SK-N-SH treated with all-trans-retinoic acid at 6 μM for 48 hours (cell line): ENCODE measurements around the gene OLIG3.

Experiments used
- ATAC-seq: fragments of 200-7000 bp; cut with Tn5 transposase; 3 replicates; pipeline ENCODE4 v1.9.1; 2020; ENCODE audit warnings: mild to moderate bottlenecking, moderate library complexity
- ARNTL ChIP-seq: fragments of 450-650 bp; formaldehyde crosslinking; IDR thresholded peaks from 2 replicates; pipeline ENCODE4 v1.5.0; 2020; ENCODE audit warnings: low read depth, mild to moderate bottlenecking, moderate library complexity, borderline replicate concordance
- BACH2 ChIP-seq: fragments of 250-450 bp; sonication (Bioruptor Pico); IDR thresholded peaks from 2 replicates; pipeline ENCODE4 v1.9.0; 2021; ENCODE audit warnings: mild to moderate bottlenecking, borderline replicate concordance
- ESRRG ChIP-seq: fragments of 250-450 bp; sonication (Bioruptor Pico); IDR thresholded peaks from 2 replicates; pipeline ENCODE4 v1.6.1; 2021; ENCODE audit warnings: mild to moderate bottlenecking
- GLIS3 ChIP-seq: fragments of 250-450 bp; sonication (Bioruptor Pico); IDR thresholded peaks from 2 replicates; pipeline ENCODE4 v1.5.0; 2020; ENCODE audit warnings: mild to moderate bottlenecking, moderate library complexity
- ISL1 ChIP-seq: fragments of 250-450 bp; sonication (Bioruptor Pico); IDR thresholded peaks from 2 replicates; pipeline ENCODE4 v2.1.2; 2022; ENCODE audit warnings: mild to moderate bottlenecking, moderate library complexity
- OSR1 ChIP-seq: fragments of 250-450 bp; sonication (Bioruptor Pico); IDR thresholded peaks from 2 replicates; pipeline ENCODE4 v1.8.0; 2022; ENCODE audit warnings: moderate library complexity, mild to moderate bottlenecking, inconsistent platforms
- PPARA ChIP-seq: fragments of 250-450 bp; sonication (Bioruptor Pico); IDR thresholded peaks from 2 replicates; pipeline ENCODE4 v1.5.0; 2020; ENCODE audit warnings: mild to moderate bottlenecking, borderline replicate concordance
- RARB ChIP-seq: fragments of 250-450 bp; sonication (Bioruptor Pico); IDR thresholded peaks from 2 replicates; pipeline ENCODE4 v1.8.0; 2021; ENCODE audit warnings: mild to moderate bottlenecking, moderate library complexity
- SNAI2 ChIP-seq: fragments of 250-450 bp; sonication (Bioruptor Pico); IDR thresholded peaks from 2 replicates; pipeline ENCODE4 v1.5.0; 2020; ENCODE audit warnings: mild to moderate bottlenecking, moderate library complexity
- TCF4 ChIP-seq: fragments of 250-450 bp; sonication (Bioruptor Pico); IDR thresholded peaks from 2 replicates; pipeline ENCODE4 v1.8.0; 2021; ENCODE audit warnings: mild to moderate bottlenecking, moderate library complexity, borderline replicate concordance
- ZC3H10 ChIP-seq: fragments of 250-450 bp; sonication (Bioruptor Pico); IDR thresholded peaks from 2 replicates; pipeline ENCODE4 v1.5.1; 2021; ENCODE audit warnings: mild to moderate bottlenecking, moderate library complexity
- ZFP3 ChIP-seq: fragments of 250-450 bp; sonication (Bioruptor Pico); IDR thresholded peaks from 2 replicates; pipeline ENCODE4 v1.5.0; 2020; ENCODE audit warnings: mild to moderate bottlenecking, moderate library complexity
- ZFP30 ChIP-seq: fragments of 450-650 bp; formaldehyde crosslinking; IDR thresholded peaks from 2 replicates; pipeline ENCODE4 v1.5.0; 2022; ENCODE audit warnings: mild to moderate bottlenecking, moderate library complexity
- ZNF565 ChIP-seq: fragments of 450-650 bp; formaldehyde crosslinking; conservative IDR thresholded peaks from 2 replicates; pipeline ENCODE4 v1.5.0; 2020; ENCODE audit warnings: low read depth, mild to moderate bottlenecking, moderate library complexity
- ZNF70 ChIP-seq: fragments of 450-650 bp; formaldehyde crosslinking; IDR thresholded peaks from 2 replicates; pipeline ENCODE4 v1.5.0; 2020; ENCODE audit warnings: mild to moderate bottlenecking, moderate library complexity
- ZNF8 ChIP-seq: fragments of 450-650 bp; formaldehyde crosslinking; IDR thresholded peaks from 2 replicates; pipeline ENCODE4 v1.5.0; 2020; ENCODE audit warnings: mild to moderate bottlenecking, moderate library complexity
- TF ChIP-seq, protein P1 (sequence below): fragments of 250-450 bp; sonication (Bioruptor Pico); IDR thresholded peaks from 2 replicates; pipeline ENCODE4 v1.8.0; 2020; ENCODE audit warnings: mild to moderate bottlenecking, moderate library complexity, borderline replicate concordance
- TF ChIP-seq, protein P2 (sequence below): fragments of 250-450 bp; sonication (Bioruptor Pico); IDR thresholded peaks from 2 replicates; pipeline ENCODE4 v1.5.1; 2021; ENCODE audit warnings: mild to moderate bottlenecking, moderate library complexity
- TF ChIP-seq, protein P3 (sequence below): fragments of 250-450 bp; sonication (Bioruptor Pico); IDR thresholded peaks from 2 replicates; pipeline ENCODE4 v1.5.0; 2020; ENCODE audit warnings: mild to moderate bottlenecking, moderate library complexity
- TF ChIP-seq, protein P4 (sequence below): fragments of 250-450 bp; sonication (Bioruptor Pico); IDR thresholded peaks from 2 replicates; pipeline ENCODE4 v1.8.0; 2021; ENCODE audit warnings: low read depth, mild to moderate bottlenecking, moderate library complexity, borderline replicate concordance
- TF ChIP-seq, protein P5 (sequence below): fragments of 250-450 bp; sonication (Bioruptor Pico); IDR thresholded peaks from 2 replicates; pipeline ENCODE4 v1.5.1; 2020; ENCODE audit warnings: low read depth, mild to moderate bottlenecking, moderate library complexity

The OLIG3 gene

DNA sequence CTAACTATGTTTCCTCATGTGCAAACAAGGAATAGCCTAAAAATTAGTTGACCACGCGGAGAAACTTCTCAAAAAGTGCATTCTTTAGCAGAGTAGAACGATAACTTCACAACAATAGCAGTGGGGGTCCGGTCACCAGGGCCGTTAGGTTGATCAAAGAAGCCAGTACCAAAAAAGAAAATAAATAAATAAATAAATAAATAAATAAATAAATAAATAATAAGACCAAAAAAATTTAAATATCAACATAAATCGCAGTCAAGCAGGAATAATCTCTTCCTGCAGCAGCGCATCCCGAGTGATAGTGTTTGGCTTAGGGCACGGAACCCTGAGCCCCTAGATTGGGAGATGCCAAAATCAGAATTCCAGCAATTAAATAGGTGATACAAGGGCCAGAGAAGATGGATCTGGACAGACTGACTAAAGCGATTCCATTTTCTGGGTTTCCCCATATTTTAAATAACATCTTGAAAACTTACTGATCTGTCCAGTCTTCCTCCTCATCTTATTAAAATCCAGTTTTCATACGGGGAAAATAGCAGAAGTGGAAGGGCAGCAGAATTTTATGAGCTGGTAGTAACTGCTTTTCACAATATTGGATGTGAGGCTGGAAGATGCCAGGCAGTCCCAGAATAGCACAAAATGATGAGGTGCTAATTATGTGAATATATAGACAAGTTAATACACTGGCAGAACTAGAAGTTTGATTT is 4.4 kb upstream of the OLIG3 start:
- ATAC-seq = no peak
- no peak for TF ChIP-seq ISL1 (CRISPR knock-in tag)
- TF ChIP-seq BACH2 (CRISPR knock-in tag) = no peak
- TF ChIP-seq ZNF70 = no peak
- no peak for TF ChIP-seq ZNF8 (CRISPR knock-in tag)
- TF ChIP-seq ZFP30 = no peak
- TF ChIP-seq, protein P1, sequence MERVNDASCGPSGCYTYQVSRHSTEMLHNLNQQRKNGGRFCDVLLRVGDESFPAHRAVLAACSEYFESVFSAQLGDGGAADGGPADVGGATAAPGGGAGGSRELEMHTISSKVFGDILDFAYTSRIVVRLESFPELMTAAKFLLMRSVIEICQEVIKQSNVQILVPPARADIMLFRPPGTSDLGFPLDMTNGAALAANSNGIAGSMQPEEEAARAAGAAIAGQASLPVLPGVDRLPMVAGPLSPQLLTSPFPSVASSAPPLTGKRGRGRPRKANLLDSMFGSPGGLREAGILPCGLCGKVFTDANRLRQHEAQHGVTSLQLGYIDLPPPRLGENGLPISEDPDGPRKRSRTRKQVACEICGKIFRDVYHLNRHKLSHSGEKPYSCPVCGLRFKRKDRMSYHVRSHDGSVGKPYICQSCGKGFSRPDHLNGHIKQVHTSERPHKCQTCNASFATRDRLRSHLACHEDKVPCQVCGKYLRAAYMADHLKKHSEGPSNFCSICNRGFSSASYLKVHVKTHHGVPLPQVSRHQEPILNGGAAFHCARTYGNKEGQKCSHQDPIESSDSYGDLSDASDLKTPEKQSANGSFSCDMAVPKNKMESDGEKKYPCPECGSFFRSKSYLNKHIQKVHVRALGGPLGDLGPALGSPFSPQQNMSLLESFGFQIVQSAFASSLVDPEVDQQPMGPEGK (CRISPR knock-in tag) = no peak
- TF ChIP-seq, protein P2, sequence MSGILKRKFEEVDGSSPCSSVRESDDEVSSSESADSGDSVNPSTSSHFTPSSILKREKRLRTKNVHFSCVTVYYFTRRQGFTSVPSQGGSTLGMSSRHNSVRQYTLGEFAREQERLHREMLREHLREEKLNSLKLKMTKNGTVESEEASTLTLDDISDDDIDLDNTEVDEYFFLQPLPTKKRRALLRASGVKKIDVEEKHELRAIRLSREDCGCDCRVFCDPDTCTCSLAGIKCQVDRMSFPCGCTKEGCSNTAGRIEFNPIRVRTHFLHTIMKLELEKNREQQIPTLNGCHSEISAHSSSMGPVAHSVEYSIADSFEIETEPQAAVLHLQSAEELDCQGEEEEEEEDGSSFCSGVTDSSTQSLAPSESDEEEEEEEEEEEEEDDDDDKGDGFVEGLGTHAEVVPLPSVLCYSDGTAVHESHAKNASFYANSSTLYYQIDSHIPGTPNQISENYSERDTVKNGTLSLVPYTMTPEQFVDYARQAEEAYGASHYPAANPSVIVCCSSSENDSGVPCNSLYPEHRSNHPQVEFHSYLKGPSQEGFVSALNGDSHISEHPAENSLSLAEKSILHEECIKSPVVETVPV (CRISPR knock-in tag) = no peak
- no peak for TF ChIP-seq OSR1 (CRISPR knock-in tag)
- TF ChIP-seq GLIS3 = no peak
- no peak for TF ChIP-seq ZNF565 (CRISPR knock-in tag)
- no peak for TF ChIP-seq SNAI2 (CRISPR knock-in tag)
- TF ChIP-seq ARNTL (CRISPR knock-in tag) = no peak
- TF ChIP-seq TCF4 (CRISPR knock-in tag) = no peak
- TF ChIP-seq, protein P3, sequence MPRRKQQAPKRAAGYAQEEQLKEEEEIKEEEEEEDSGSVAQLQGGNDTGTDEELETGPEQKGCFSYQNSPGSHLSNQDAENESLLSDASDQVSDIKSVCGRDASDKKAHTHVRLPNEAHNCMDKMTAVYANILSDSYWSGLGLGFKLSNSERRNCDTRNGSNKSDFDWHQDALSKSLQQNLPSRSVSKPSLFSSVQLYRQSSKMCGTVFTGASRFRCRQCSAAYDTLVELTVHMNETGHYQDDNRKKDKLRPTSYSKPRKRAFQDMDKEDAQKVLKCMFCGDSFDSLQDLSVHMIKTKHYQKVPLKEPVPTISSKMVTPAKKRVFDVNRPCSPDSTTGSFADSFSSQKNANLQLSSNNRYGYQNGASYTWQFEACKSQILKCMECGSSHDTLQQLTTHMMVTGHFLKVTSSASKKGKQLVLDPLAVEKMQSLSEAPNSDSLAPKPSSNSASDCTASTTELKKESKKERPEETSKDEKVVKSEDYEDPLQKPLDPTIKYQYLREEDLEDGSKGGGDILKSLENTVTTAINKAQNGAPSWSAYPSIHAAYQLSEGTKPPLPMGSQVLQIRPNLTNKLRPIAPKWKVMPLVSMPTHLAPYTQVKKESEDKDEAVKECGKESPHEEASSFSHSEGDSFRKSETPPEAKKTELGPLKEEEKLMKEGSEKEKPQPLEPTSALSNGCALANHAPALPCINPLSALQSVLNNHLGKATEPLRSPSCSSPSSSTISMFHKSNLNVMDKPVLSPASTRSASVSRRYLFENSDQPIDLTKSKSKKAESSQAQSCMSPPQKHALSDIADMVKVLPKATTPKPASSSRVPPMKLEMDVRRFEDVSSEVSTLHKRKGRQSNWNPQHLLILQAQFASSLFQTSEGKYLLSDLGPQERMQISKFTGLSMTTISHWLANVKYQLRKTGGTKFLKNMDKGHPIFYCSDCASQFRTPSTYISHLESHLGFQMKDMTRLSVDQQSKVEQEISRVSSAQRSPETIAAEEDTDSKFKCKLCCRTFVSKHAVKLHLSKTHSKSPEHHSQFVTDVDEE (CRISPR knock-in tag) = no peak
- TF ChIP-seq ZC3H10 (CRISPR knock-in tag) = no peak
- TF ChIP-seq, protein P4, sequence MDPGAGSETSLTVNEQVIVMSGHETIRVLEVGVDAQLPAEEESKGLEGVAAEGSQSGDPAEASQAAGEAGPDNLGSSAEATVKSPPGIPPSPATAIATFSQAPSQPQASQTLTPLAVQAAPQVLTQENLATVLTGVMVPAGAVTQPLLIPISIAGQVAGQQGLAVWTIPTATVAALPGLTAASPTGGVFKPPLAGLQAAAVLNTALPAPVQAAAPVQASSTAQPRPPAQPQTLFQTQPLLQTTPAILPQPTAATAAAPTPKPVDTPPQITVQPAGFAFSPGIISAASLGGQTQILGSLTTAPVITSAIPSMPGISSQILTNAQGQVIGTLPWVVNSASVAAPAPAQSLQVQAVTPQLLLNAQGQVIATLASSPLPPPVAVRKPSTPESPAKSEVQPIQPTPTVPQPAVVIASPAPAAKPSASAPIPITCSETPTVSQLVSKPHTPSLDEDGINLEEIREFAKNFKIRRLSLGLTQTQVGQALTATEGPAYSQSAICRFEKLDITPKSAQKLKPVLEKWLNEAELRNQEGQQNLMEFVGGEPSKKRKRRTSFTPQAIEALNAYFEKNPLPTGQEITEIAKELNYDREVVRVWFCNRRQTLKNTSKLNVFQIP (CRISPR knock-in tag) = no peak

DNA sequence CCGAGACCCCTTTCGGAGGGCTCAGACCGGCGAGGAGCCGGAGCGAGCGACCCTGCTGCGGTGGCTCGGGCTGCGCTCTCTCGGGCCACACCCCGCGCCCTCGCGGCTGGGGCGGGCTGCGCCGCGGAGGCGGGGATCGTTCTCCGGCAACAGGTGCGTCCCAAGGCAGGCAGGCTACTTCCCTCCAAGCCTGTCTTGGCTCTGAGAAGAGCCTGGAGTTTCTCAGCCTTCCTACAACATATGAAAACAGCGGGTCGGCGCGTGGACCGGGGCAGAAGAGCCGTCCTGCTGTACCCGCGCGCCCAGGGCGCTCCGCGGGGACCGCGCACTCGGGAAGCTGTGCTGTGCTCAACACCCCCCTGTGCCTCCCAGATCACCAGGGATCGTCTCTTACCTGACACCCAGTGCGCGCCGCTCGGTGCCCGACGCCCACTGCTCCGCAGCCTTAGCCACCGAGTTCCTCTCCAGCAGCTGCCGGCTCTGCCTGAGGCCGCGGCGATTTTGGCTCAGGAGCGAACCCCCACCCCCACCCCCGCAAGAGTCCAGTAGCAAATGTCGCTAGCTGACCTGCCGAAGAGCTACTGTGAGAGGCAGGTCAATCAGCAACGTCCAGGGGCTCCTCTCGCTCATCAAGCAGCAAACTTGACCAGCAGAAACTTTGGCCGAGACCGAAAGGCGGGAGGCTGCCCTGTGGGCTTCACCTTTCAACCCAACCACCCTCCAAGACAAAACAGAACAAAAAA is 3.7 kb upstream of the OLIG3 start:
- no peak for ATAC-seq
- TF ChIP-seq RARB (CRISPR knock-in tag) (no peak), OSR1 (CRISPR knock-in tag) (no peak), ARNTL (CRISPR knock-in tag) (no peak), SNAI2 (CRISPR knock-in tag) (no peak), ZFP30 (no peak), ISL1 (CRISPR knock-in tag) (no peak), ZFP3 (CRISPR knock-in tag) (no peak), TCF4 (CRISPR knock-in tag) (no peak), GLIS3 (no peak), PPARA (CRISPR knock-in tag) (no peak), ESRRG (CRISPR knock-in tag) (no peak), ZNF565 (CRISPR knock-in tag) (no peak)
- TF ChIP-seq, protein P1 (CRISPR knock-in tag) = no peak
- TF ChIP-seq, protein P5, sequence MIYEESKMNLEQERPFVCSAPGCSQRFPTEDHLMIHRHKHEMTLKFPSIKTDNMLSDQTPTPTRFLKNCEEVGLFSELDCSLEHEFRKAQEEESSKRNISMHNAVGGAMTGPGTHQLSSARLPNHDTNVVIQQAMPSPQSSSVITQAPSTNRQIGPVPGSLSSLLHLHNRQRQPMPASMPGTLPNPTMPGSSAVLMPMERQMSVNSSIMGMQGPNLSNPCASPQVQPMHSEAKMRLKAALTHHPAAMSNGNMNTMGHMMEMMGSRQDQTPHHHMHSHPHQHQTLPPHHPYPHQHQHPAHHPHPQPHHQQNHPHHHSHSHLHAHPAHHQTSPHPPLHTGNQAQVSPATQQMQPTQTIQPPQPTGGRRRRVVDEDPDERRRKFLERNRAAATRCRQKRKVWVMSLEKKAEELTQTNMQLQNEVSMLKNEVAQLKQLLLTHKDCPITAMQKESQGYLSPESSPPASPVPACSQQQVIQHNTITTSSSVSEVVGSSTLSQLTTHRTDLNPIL (CRISPR knock-in tag) = no peak
- TF ChIP-seq, protein P3 (CRISPR knock-in tag) = no peak
- TF ChIP-seq, protein P2 (CRISPR knock-in tag) = no peak
